PC-3 (cell line): ENCODE data around the gene VAPB. TPM values are rescaled to one million over a fixed set of nuclear protein-coding genes. Genes with fewer than 3 reads are reported as not detected.

Experiments
- ATAC-seq: fragments of 200-7000 bp; cut with Tn5 transposase; 2 replicates; pipeline ENCODE4 v1.9.1; 2020; ENCODE audit warnings: mild to moderate bottlenecking, moderate library complexity
- BruUV-seq: library from RNA; stranded (reverse); fragments of 400-500 nt; replicated peaks from 2 replicates; lab custom pipeline; 2021; lab: Mats Ljungman, UMichigan
- CTCF ChIA-PET: fragments of 300-600 bp; sonication (Branson Sonifier 250); formaldehyde crosslinking; loops from one replicate; lab custom pipeline; 2022; ENCODE audit warnings: antibody characterized with exemption; lab: Charles Lee
- POLR2A ChIA-PET: fragments of 300-600 bp; sonication (Branson Sonifier 250); formaldehyde crosslinking; loops from one replicate; lab custom pipeline; 2022; ENCODE audit warnings: antibody characterized with exemption; ENCODE audit not compliant: unreplicated experiment; lab: Charles Lee
- DNase-seq: peaks from one replicate; pipeline ENCODE4 v3.0.0-alpha.2; 2015
- H2AFZ ChIP-seq: fragments of 300-600 bp; sonication (generic); 2 replicates; pipeline ENCODE4 v1.6.0; 2016; ENCODE audit warnings: antibody characterized with exemption, low read length
- H3F3A ChIP-seq: fragments of 300-600 bp; sonication (generic); one replicate; pipeline ENCODE4 v1.6.0; 2017; ENCODE audit warnings: antibody characterized with exemption, low read length, control low read depth, mild to moderate bottlenecking; ENCODE audit not compliant: unreplicated experiment
- H3K27ac ChIP-seq: fragments of 300-600 bp; sonication (generic); 2 replicates; pipeline ENCODE4 v1.5.1; 2016; ENCODE audit warnings: mild to moderate bottlenecking, low read length
- H3K27me3 ChIP-seq: fragments of 300-600 bp; sonication (generic); 2 replicates; pipeline ENCODE4 v1.6.1; 2016; ENCODE audit warnings: low read length, mixed read lengths
- H3K36me3 ChIP-seq: fragments of 300-600 bp; sonication (generic); 2 replicates; pipeline ENCODE4 v1.6.1; 2016; ENCODE audit warnings: low read depth, mixed run types, low read length, mixed read lengths
- H3K4me1 ChIP-seq: fragments of 300-600 bp; sonication (generic); 2 replicates; pipeline ENCODE4 v1.5.1; 2016; ENCODE audit warnings: low read length; ENCODE audit not compliant: insufficient read depth
- H3K4me2 ChIP-seq: fragments of 300-600 bp; sonication (generic); 2 replicates; pipeline ENCODE4 v1.6.0; 2016; ENCODE audit warnings: low read length
- H3K4me3 ChIP-seq: fragments of 300-600 bp; sonication (generic); 2 replicates; pipeline ENCODE4 v1.5.1; 2016; ENCODE audit warnings: mild to moderate bottlenecking, low read length, mixed read lengths
- H3K79me2 ChIP-seq: fragments of 300-600 bp; sonication (generic); 2 replicates; pipeline ENCODE4 v1.6.1; 2017; ENCODE audit warnings: low read length, mixed read lengths
- H3K9ac ChIP-seq: fragments of 300-600 bp; sonication (generic); 2 replicates; pipeline ENCODE4 v1.6.0; 2016; ENCODE audit warnings: mild to moderate bottlenecking, low read length
- H3K9me2 ChIP-seq: fragments of 300-600 bp; sonication (generic); replicated peaks from 2 replicates; pipeline ENCODE4 v1.6.1; 2016; ENCODE audit warnings: mixed run types, low read length, mixed read lengths
- H3K9me3 ChIP-seq: fragments of 300-600 bp; sonication (generic); 2 replicates; pipeline ENCODE4 v1.6.1; 2016; ENCODE audit warnings: low read length, mixed read lengths
- H4K20me1 ChIP-seq: fragments of 300-600 bp; sonication (generic); 2 replicates; pipeline ENCODE4 v1.6.1; 2016; ENCODE audit warnings: low read length, mixed read lengths
- EZH2 ChIP-seq: fragments of 300-600 bp; sonication (generic); IDR thresholded peaks from one replicate; pipeline ENCODE4 v1.6.1; 2017; ENCODE audit warnings: antibody characterized with exemption, mild to moderate bottlenecking, low read length; ENCODE audit not compliant: unreplicated experiment
- EZH2phosphoT487 ChIP-seq: fragments of 300-600 bp; sonication (generic); IDR thresholded peaks from 2 replicates; pipeline ENCODE4 v1.6.1; 2018; ENCODE audit warnings: mild to moderate bottlenecking, antibody characterized with exemption, low read length, borderline replicate concordance
- intact Hi-C: fragments of 100-400 bp; cut with micrococcal nuclease; formaldehyde crosslinking; loops from 2 replicates; pipeline ENCODE4 v1.9.0; 2023
- total RNA-seq: library from RNA; depleted of rRNA; stranded (reverse); fragments of >200 nt; gene quantifications from 2 replicates; pipeline ENCODE4 v1.2.3, GENCODE V29; 2014
- TF ChIP-seq, protein P1 (sequence below): fragments of 300-600 bp; sonication (generic); conservative IDR thresholded peaks from 2 replicates; pipeline ENCODE4 v1.5.1; 2017; ENCODE audit warnings: antibody characterized with exemption, low read depth, mild to moderate bottlenecking, low read length

The VAPB gene
- total RNA-seq, 1 experiment from 2014 or later, result 16.5 TPM

DNA sequence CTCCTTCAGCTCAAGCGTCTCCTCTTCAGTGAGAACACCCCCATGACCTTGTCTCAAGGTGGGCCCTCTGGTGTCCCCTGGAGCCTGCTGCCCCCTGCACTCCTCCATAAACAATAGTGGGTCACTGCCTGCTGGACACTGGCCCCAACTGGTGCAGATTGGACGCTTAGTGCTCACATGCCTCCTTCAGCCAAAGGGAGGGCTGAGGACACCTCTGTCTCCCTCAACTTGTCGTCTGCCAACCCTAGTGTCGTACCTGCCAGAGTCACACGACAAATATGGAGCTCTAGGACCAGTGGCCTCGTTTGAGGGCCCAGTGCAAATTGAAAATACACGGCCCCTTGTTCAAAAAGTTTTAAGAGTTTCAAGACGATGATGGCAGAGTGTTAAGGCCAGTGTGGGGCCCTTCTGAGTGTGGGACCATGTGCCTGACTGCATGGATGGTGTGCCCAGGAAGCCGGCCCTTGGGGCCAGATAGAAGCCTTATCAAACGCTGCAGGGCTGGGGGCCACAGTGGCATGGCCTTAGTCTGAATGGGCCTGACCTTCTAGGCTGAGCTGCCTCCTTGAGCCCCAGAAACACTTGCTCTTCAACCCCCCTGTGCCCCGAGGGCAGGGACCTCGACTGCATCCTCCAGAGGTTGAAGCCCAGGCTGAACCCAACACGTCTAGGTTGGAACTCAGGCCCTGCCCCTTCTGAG lies 106.0 kb downstream of the VAPB start:
- no peak overlapping the region for H3K27ac ChIP-seq
- no TSS peak for BruUV-seq
- no peaks in the 10 kb centered on the region for H3F3A ChIP-seq
- H3K9me2 ChIP-seq, result no peaks in the 10 kb centered on the region
- DNase-seq, result no peak
- ATAC-seq, result no peak
- TF ChIP-seq, protein P1, sequence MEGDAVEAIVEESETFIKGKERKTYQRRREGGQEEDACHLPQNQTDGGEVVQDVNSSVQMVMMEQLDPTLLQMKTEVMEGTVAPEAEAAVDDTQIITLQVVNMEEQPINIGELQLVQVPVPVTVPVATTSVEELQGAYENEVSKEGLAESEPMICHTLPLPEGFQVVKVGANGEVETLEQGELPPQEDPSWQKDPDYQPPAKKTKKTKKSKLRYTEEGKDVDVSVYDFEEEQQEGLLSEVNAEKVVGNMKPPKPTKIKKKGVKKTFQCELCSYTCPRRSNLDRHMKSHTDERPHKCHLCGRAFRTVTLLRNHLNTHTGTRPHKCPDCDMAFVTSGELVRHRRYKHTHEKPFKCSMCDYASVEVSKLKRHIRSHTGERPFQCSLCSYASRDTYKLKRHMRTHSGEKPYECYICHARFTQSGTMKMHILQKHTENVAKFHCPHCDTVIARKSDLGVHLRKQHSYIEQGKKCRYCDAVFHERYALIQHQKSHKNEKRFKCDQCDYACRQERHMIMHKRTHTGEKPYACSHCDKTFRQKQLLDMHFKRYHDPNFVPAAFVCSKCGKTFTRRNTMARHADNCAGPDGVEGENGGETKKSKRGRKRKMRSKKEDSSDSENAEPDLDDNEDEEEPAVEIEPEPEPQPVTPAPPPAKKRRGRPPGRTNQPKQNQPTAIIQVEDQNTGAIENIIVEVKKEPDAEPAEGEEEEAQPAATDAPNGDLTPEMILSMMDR, result no peak
- no peak for TF ChIP-seq EZH2
- no peak for TF ChIP-seq EZH2phosphoT487
- no peak overlapping the region for H2AFZ ChIP-seq
- no peaks in the 10 kb centered on the region for H3K27me3 ChIP-seq
- no peaks in the 10 kb centered on the region for H4K20me1 ChIP-seq
- H3K9me3 ChIP-seq, result no peaks in the 10 kb centered on the region
- no peak overlapping the region for H3K9ac ChIP-seq
- H3K36me3 ChIP-seq, result no peaks in the 10 kb centered on the region
- CTCF ChIA-PET, result no interaction called here
- POLR2A ChIA-PET, result no interaction called here
- no peaks in the 10 kb centered on the region for H3K4me1 ChIP-seq
- no peaks in the 10 kb centered on the region for H3K79me2 ChIP-seq
- intact Hi-C loops, result no loop called here
- no peak overlapping the region for H3K4me2 ChIP-seq
- no peak overlapping the region for H3K4me3 ChIP-seq

DNA sequence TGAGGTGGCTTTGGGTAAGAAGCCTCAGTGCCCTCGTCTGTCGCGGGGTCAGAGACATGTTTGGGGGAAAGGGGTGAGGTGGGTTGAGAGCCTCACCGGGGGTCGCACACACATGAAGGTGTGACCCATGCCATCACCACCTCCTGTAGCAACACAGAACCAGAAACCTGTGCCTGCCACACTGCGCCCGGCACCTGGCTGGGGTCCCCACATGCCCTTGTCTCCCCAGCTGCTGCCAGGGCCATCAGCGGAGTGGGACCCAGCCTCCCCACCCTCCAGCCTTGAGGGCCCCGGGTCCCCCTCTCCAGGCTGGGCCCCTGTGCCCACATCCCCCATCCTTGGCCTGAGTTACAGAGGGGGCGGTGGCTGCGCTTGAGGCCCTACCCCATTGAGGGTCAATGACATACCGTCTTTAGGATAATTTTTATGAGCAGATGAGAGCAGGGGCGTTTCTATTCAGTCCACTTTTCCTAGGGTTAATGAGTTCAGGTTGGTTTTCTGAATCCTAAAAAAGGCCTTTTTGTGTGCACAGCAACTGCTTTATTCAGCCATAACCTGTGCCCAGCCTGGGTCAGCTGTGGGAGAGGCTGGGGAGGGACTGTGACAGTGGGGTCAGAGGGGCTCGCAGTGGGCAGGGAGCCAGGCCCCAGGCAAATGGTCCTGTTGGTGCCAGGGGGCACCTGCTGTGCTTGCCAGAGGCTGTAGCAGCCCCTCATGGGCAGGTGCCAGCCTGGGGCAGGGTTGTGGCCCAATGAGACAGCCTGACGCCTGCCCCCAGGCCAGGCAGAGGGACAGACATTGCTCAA lies 106.8 kb downstream of the VAPB start:
- no peak overlapping the region for H3K4me2 ChIP-seq
- intact Hi-C loops, result no loop called here
- BruUV-seq, result no TSS peak

More for the DNA sequence above, 106.8 kb downstream of the VAPB start:
- no peaks in the 10 kb centered on the region for H3K9me3 ChIP-seq
- H4K20me1 ChIP-seq, result no peaks in the 10 kb centered on the region
- no peak overlapping the region for H3K27ac ChIP-seq
- ChIA-PET POLR2A (no interaction called here), CTCF (no interaction called here)
- no peak overlapping the region for H3K9ac ChIP-seq
- no peaks in the 10 kb centered on the region for H3K27me3 ChIP-seq
- TF ChIP-seq EZH2, result no peak
- TF ChIP-seq EZH2phosphoT487, result no peak
- TF ChIP-seq, protein P1, result no peak
- no peak overlapping the region for H3K4me3 ChIP-seq
- H3K36me3 ChIP-seq, result no peaks in the 10 kb centered on the region
- H2AFZ ChIP-seq, result no peak overlapping the region
- H3F3A ChIP-seq, result no peaks in the 10 kb centered on the region
- DNase-seq (no peak), ATAC-seq (no peak)
- H3K79me2 ChIP-seq, result no peaks in the 10 kb centered on the region
- no peaks in the 10 kb centered on the region for H3K9me2 ChIP-seq
- H3K4me1 ChIP-seq, result no peaks in the 10 kb centered on the region
